HepG2 (cell line): Measurements from ENCODE around the gene FXYD1. TPM values are rescaled to one million over a fixed set of nuclear protein-coding genes. Genes with fewer than 3 reads are reported as not detected.

ENCODE experiments used
- FOXJ3 ChIP-seq: sonication (generic); formaldehyde crosslinking; IDR thresholded peaks from 2 replicates; pipeline ENCODE4 v1.4.0; 2020; ENCODE audit warnings: missing genetic modification reagents, mild to moderate bottlenecking, borderline replicate concordance
- HNRNPLL ChIP-seq: fragments of 200-400 bp; formaldehyde crosslinking; IDR thresholded peaks from 2 replicates; pipeline ENCODE4 v1.6.1; 2017; ENCODE audit warnings: mild to moderate bottlenecking, low read depth, low read length; ENCODE audit not compliant: poor library complexity, severe bottlenecking
- MATR3 ChIP-seq: sonication (generic); formaldehyde crosslinking; IDR thresholded peaks from 2 replicates; pipeline ENCODE4 v1.4.0; 2020; ENCODE audit warnings: missing genetic modification reagents
- MEF2D ChIP-seq: sonication (generic); formaldehyde crosslinking; IDR thresholded peaks from 2 replicates; pipeline ENCODE4 v1.5.1; 2020; ENCODE audit warnings: mild to moderate bottlenecking, missing genetic modification reagents
- MTF2 ChIP-seq: sonication (generic); formaldehyde crosslinking; IDR thresholded peaks from 2 replicates; pipeline ENCODE4 v1.5.0; 2020; ENCODE audit warnings: missing genetic modification reagents, borderline replicate concordance
- NFYC ChIP-seq: IDR thresholded peaks from 2 replicates; pipeline ENCODE4 v1.6.1; 2016; ENCODE audit warnings: missing genetic modification reagents, missing compliant biosample characterization
- ZNF530 ChIP-seq: sonication (generic); formaldehyde crosslinking; IDR thresholded peaks from 2 replicates; pipeline ENCODE4 v1.5.0; 2020; ENCODE audit warnings: low read depth, mild to moderate bottlenecking, missing genetic modification reagents
- polyA plus RNA-seq, 8 experiments: library from polyadenylated mRNA; depleted of rRNA in 3 of 8; stranded (reverse) in 7 of 8; unstranded in 1 of 8; fragments of >200 nt; fragmentation: Illumina TruSeq in 4 of 8; extraction: Trizol in 4 of 8; gene quantifications; 2 replicates each; pipeline versions ENCODE4 v1.2.1 to v1.2.3, GENCODE V29; 2011 to 2016; ENCODE audit warnings: low read depth in 4 of 8, missing spikeins in 1 of 8, mixed read lengths in 1 of 8; ENCODE audit not compliant: insufficient read depth in 1 of 8
- total RNA-seq, 5 experiments: library from RNA; depleted of rRNA; stranded (reverse); fragments of >200 nt; fragmentation: Illumina TruSeq; extraction: Trizol; gene quantifications; 2 replicates each; pipeline ENCODE4 v1.2.3, GENCODE V29; 2016; ENCODE audit warnings: low read depth in 1 of 5
- TF ChIP-seq, protein P1 (sequence below): sonication (generic); formaldehyde crosslinking; IDR thresholded peaks from 2 replicates; pipeline ENCODE4 v1.4.0; 2020; ENCODE audit warnings: missing genetic modification reagents
- TF ChIP-seq, protein P2 (sequence below): sonication (generic); formaldehyde crosslinking; IDR thresholded peaks from 2 replicates; pipeline ENCODE4 v1.5.1; 2020; ENCODE audit warnings: mild to moderate bottlenecking, missing genetic modification reagents

Gene FXYD1
- total and polyA plus RNA-seq, 2 of the 13 experiments (the other 11 are each of a cell fraction or from before 2014, with no cell fraction given), result 31.2 TPM; not detected in 1

DNA sequence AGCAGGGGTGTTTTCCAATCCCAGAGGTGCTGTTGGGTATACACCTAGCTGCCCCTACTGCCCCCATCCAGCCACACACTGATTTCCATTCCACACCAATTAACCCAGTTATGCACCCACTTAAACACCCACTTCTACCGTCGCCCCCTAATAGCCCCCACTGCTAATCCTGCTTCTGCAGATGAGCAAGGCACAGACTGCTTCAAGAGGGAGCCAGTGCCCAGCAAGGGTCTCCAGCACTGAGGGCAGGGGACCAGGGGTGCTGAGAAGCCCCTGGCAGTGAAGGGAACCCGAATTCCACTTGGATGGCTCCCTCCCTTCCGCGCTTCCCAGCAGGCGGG lies 5.6 kb downstream of the FXYD1 start (continued):
- TF ChIP-seq, protein P1, sequence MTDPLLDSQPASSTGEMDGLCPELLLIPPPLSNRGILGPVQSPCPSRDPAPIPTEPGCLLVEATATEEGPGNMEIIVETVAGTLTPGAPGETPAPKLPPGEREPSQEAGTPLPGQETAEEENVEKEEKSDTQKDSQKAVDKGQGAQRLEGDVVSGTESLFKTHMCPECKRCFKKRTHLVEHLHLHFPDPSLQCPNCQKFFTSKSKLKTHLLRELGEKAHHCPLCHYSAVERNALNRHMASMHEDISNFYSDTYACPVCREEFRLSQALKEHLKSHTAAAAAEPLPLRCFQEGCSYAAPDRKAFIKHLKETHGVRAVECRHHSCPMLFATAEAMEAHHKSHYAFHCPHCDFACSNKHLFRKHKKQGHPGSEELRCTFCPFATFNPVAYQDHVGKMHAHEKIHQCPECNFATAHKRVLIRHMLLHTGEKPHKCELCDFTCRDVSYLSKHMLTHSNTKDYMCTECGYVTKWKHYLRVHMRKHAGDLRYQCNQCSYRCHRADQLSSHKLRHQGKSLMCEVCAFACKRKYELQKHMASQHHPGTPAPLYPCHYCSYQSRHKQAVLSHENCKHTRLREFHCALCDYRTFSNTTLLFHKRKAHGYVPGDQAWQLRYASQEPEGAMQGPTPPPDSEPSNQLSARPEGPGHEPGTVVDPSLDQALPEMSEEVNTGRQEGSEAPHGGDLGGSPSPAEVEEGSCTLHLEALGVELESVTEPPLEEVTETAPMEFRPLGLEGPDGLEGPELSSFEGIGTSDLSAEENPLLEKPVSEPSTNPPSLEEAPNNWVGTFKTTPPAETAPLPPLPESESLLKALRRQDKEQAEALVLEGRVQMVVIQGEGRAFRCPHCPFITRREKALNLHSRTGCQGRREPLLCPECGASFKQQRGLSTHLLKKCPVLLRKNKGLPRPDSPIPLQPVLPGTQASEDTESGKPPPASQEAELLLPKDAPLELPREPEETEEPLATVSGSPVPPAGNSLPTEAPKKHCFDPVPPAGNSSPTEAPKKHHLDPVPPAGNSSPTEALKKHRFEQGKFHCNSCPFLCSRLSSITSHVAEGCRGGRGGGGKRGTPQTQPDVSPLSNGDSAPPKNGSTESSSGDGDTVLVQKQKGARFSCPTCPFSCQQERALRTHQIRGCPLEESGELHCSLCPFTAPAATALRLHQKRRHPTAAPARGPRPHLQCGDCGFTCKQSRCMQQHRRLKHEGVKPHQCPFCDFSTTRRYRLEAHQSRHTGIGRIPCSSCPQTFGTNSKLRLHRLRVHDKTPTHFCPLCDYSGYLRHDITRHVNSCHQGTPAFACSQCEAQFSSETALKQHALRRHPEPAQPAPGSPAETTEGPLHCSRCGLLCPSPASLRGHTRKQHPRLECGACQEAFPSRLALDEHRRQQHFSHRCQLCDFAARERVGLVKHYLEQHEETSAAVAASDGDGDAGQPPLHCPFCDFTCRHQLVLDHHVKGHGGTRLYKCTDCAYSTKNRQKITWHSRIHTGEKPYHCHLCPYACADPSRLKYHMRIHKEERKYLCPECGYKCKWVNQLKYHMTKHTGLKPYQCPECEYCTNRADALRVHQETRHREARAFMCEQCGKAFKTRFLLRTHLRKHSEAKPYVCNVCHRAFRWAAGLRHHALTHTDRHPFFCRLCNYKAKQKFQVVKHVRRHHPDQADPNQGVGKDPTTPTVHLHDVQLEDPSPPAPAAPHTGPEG, result no peak
- TF ChIP-seq NFYC (CRISPR knock-in tag), result no peak
- TF ChIP-seq, protein P2, sequence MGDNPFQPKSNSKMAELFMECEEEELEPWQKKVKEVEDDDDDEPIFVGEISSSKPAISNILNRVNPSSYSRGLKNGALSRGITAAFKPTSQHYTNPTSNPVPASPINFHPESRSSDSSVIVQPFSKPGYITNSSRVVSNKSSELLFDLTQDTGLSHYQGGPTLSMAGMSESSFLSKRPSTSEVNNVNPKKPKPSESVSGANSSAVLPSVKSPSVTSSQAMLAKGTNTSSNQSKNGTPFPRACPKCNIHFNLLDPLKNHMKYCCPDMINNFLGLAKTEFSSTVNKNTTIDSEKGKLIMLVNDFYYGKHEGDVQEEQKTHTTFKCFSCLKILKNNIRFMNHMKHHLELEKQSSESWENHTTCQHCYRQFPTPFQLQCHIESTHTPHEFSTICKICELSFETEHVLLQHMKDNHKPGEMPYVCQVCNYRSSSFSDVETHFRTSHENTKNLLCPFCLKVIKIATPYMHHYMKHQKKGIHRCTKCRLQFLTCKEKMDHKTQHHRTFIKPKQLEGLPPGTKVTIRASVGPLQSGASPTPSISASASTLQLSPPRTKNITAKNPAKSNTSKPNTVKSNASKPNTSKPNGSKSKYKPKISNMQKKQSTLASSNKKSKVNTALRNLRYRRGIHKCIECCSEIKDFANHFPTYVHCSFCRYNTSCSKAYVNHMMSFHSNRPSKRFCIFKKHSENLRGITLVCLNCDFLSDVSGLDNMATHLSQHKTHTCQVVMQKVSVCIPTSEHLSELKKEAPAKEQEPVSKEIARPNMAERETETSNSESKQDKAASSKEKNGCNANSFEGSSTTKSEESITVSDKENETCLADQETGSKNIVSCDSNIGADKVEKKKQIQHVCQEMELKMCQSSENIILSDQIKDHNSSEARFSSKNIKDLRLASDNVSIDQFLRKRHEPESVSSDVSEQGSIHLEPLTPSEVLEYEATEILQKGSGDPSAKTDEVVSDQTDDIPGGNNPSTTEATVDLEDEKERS (CRISPR knock-in tag), result no peak
- no peak for TF ChIP-seq ZNF530 (CRISPR knock-in tag)
- no peak for TF ChIP-seq HNRNPLL
- TF ChIP-seq FOXJ3 (CRISPR knock-in tag), result no peak
- no peak for TF ChIP-seq MATR3
- no peak for TF ChIP-seq MTF2 (CRISPR knock-in tag)
- TF ChIP-seq MEF2D (CRISPR knock-in tag), result no peak
